Measurements from ENCODE around the gene PRKCQ. TPM values are rescaled to one million over a fixed set of nuclear protein-coding genes. Genes with fewer than 3 reads are reported as not detected.

Gene PRKCQ
- polyA plus RNA-seq, 1 donor (not counting 4 experiments of a cell fraction or from before 2014, with no cell fraction given): 7.5 TPM

GRCh38 chr10:6407034-6407721, 172.9 kb downstream of the PRKCQ start:
- H3K4me3 ChIP-seq (ENCODE audit: control insufficient read depth in 2 of 3, extremely low read depth in 1 of 3, insufficient read depth in 2 of 3, low read depth in 1 of 3, low read length in 3 of 3): no peak overlapping the region
- H3K9me1 ChIP-seq (ENCODE audit: control insufficient read depth, extremely low read depth, insufficient read depth, low read length): no peaks in the 10 kb centered on the region
- no peaks in the 10 kb centered on the region for H3K4me1 ChIP-seq (ENCODE audit: control insufficient read depth, extremely low read depth, insufficient read depth, low read length)
- no peak overlapping the region for H3K27ac ChIP-seq (ENCODE audit: control insufficient read depth, insufficient read depth, low read length)
- FAIRE-seq (no peak), DNase-seq (ENCODE audit: low read depth, low spot score) (no peak)
- no peaks in the 10 kb centered on the region for H3K79me2 ChIP-seq (ENCODE audit: control insufficient read depth, insufficient read depth, low read length)
- H4K20me1 ChIP-seq (ENCODE audit: control insufficient read depth, extremely low read depth, insufficient read depth, low read length): no peaks in the 10 kb centered on the region
- H3K9ac ChIP-seq (ENCODE audit: control insufficient read depth, extremely low read depth, insufficient read depth, low read length): no peak overlapping the region
- no peak overlapping the region for H2AFZ ChIP-seq (ENCODE audit: control insufficient read depth, low read length)
- dilution Hi-C loops (cut with MboI; ENCODE audit: extremely low pct_ligation_motif_present, low sequenced_read_pairs): no loop called here
- no peaks in the 10 kb centered on the region for H3K9me3 ChIP-seq (ENCODE audit: control insufficient read depth, low read depth, low read length)
- no peak for TF ChIP-seq EZH2 (IDR thresholded peaks at IDR 0.05; ENCODE audit: low read length)
- TF ChIP-seq CTCF (optimal IDR thresholded peaks at IDR 0.05 in 1 of 3, IDR thresholded peaks at IDR 0.05 in 1 of 3, conservative IDR thresholded peaks at IDR 0.05 in 1 of 3; ENCODE audit: extremely low read depth in 1 of 3, insufficient read depth in 2 of 3, low read length in 3 of 3): no peak
- no peaks in the 10 kb centered on the region for H3K36me3 ChIP-seq (ENCODE audit: control insufficient read depth in 2 of 2, extremely low read depth in 1 of 2, insufficient read depth in 2 of 2, low read length in 2 of 2)
- H3K27me3 ChIP-seq (ENCODE audit: control insufficient read depth, extremely low read depth, insufficient read depth, low read length): peaks cover 5% of the 10 kb centered on the region
- H3K4me2 ChIP-seq (ENCODE audit: control insufficient read depth, extremely low read depth, insufficient read depth, low read depth, low read length): no peak overlapping the region

DNA sequence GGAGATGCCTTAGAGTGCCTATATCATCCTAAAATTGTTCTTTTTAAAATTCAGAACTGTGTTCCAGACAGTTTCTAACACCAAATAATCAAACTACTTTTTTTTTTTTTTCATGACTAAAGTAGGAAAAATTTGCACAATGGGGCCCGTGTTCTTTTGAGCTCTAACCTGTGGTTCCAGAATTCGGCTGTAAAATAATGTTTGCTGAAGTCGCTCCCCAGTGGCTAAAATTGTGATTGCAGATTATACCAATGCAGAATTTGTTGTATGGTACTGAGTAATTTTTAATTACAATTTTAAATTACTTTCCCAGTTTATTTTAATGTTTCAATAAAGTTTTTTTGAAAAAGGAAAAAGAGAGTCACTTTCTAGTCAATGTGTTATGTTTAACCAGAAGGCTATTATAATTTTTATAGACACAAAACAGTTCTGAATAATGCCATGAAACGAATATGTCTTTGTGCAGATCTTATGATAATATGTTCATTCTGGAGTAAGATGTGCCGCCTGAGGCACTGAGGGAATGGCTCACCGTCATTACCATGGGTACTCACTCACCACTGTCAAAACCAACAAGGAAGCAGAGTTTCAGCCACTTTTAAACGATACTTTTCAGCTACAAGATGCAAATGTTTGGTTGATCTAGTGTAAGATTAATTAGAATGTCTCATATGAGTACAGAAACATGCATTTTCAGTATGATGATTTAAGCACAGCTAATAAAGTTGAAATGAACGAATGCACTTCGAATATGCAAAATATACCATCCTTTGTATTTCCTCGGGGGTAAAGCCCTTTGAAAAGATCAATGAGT, 173.6 kb downstream of the PRKCQ start:
- no peak for FAIRE-seq
- TF ChIP-seq CTCF (optimal IDR thresholded peaks at IDR 0.05 in 1 of 3, IDR thresholded peaks at IDR 0.05 in 1 of 3, conservative IDR thresholded peaks at IDR 0.05 in 1 of 3; ENCODE audit: extremely low read depth in 1 of 3, insufficient read depth in 2 of 3, low read length in 3 of 3): peak; percentile 24 to 35 (median 32)
- TF ChIP-seq EZH2 (IDR thresholded peaks at IDR 0.05; ENCODE audit: low read length): no peak
- dilution Hi-C loops (cut with MboI; ENCODE audit: extremely low pct_ligation_motif_present, low sequenced_read_pairs): no loop called here

More for the DNA sequence above, 173.6 kb downstream of the PRKCQ start:
- DNase-seq (ENCODE audit: low read depth, low spot score): no peak
- Histone ChIP-seq H3K9ac (ENCODE audit: control insufficient read depth, extremely low read depth, insufficient read depth, low read length) (no peak overlapping the region), H2AFZ (ENCODE audit: control insufficient read depth, low read length) (no peak overlapping the region), H3K9me3 (ENCODE audit: control insufficient read depth, low read depth, low read length) (no peaks in the 10 kb centered on the region), H3K27me3 (ENCODE audit: control insufficient read depth, extremely low read depth, insufficient read depth, low read length) (peaks cover 5% of the 10 kb centered on the region), H3K4me3 (ENCODE audit: control insufficient read depth in 2 of 3, extremely low read depth in 1 of 3, insufficient read depth in 2 of 3, low read depth in 1 of 3, low read length in 3 of 3) (no peak overlapping the region), H3K4me2 (ENCODE audit: control insufficient read depth, extremely low read depth, insufficient read depth, low read depth, low read length) (no peak overlapping the region), H3K36me3 (ENCODE audit: control insufficient read depth in 2 of 2, extremely low read depth in 1 of 2, insufficient read depth in 2 of 2, low read length in 2 of 2) (no peaks in the 10 kb centered on the region), H3K4me1 (ENCODE audit: control insufficient read depth, extremely low read depth, insufficient read depth, low read length) (peaks cover 2% of the 10 kb centered on the region), H3K9me1 (ENCODE audit: control insufficient read depth, extremely low read depth, insufficient read depth, low read length) (no peaks in the 10 kb centered on the region), H3K79me2 (ENCODE audit: control insufficient read depth, insufficient read depth, low read length) (no peaks in the 10 kb centered on the region), H4K20me1 (ENCODE audit: control insufficient read depth, extremely low read depth, insufficient read depth, low read length) (no peaks in the 10 kb centered on the region), H3K27ac (ENCODE audit: control insufficient read depth, insufficient read depth, low read length) (no peak overlapping the region)

All from keratinocyte (primary cell).